ENCODE data around the gene XYLT1.

The XYLT1 gene

DNA sequence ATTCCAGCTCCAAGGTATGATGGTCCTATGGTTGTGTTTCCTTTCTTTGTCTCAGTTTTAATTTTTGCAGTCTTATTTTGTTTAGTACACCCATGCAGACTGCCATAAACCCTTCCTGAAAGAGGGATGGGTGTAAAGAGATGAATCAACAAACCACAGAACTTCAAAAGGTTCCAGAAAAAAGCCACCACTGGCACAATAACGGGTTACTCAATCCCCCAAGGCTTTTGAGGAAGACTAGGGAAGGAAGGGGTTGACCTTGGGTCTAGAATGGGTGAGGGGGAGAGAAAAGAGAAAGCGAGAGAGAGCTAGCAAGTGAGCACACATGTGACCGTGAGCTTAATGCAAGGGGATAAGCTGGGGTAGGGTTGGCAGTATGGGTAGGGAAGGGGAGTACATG lies 168.1 kb downstream of the XYLT1 start:
- no peak for DNase-seq

DNA sequence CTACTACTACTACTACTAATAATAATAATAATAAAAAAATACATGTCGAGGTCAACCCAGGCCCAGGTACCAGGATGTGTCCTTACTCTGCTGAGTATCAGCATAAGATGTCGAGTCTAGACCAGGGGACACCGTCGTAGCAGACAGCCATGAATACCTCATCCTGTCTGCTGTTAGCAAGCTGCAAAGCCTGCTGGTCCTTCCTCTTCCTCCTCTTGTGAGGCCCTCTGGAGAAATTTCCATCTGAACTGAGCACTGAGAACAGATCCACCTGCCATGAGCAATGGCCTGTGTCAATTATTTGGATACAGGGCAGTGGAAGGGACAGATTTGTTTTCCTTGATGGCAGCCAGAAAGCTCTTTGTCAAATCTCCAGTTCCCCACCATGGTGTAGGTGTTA lies 168.5 kb downstream of the XYLT1 start:
- DNase-seq, result no peak

DNA sequence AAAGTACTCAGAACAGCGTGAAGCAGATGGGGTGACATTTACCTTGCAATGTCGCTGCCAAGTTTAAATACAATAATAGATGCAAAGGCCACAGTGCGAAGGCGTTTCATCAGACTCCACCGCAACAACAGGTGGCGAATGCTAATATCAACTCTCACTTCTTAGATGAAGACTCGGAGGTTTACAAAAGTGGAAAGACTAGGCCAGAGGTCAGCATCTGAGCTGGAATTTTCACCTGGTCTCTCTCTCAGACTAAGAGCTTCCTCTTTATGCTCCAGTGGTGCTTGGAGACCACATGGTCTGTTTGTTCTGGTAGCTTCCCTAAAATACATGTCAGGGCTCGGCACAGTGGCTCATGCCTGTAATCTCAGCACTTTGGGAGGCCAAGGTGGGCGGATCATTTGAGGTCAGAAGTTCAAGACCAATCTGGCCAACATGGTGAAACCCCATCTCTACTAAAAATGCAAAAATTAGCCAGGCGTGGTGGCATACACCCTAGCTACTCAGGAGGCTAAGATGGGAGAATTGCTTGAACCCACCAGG lies 169.1 kb downstream of the XYLT1 start:
- no peak for DNase-seq

DNA sequence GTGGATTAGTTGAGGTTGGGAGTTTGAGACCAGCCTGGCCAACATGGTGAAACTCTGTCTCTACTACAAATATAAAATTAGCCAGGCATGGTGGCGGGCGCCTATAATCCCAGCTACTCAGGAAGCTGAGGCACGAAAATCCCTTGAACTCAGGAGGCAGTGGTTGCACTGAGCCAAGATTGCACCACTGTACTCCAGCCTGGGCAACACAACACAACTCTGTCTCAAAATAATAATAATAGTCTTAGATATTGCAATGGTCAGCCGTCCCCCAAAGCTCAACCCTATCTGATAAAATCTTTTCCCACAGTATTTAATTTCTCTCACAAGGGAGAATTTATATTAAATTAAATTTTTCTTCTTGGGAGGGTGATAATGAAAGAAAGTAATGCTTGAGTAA lies 169.6 kb downstream of the XYLT1 start:
- no peak for DNase-seq

DNA sequence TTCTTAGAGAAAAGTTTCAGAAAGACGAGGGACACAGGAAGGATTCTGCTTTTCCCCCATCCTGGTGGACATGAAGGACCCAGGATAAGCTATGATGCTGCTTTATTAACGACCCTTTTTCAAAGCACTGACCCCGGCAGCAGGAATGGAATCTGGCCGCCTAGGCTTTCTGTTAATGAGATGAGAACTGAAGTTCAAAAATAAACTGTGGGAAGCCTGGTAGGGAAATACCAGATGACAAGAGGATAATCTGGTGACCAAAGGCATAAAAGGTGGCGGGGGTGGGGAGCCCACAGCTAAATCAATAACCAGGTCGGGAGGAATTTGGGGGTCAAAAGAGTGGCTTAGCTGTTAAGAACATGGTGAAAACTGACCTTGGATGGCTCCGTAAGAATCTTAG lies 171.0 kb downstream of the XYLT1 start:
- no peak for DNase-seq

DNA sequence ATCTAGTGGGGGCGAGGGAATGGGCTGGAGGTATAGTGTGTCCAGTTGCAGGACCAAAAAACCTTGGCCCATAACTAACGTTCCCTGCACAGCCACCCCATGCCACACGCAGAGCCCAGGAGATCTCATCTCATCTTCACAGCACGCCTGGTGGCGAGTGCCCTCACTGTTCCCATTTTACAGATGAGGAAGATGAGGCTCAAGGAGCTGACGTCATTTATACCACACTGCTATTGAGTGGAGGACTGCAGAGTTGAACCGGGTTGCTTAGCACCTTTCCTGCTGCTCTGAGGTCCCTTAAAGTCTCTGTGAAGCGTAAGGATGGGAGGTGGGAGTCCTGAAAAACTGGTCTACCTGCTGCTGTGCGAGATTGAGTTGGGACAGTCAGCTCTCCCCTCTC lies 172.5 kb downstream of the XYLT1 start:
- no peak for DNase-seq

DNA sequence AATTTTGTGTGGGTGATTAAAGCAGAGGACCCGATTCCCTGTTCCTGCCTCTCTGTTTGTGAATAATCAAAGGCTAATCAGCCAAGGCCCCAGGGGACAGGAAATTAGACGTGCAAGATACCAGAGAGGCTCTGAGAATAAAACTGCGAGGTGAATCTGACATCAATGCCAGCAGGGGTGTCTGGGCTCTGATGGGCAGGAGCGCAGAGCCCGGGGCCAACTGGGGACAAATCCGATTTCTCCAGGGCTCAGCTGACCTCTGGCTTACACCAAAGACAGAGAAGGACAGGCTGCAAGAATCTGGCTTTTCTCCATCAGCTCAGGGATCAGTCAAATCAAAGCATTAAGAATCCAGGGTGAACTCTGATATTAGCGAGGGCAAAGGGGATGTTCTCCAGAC lies 174.3 kb downstream of the XYLT1 start:
- DNase-seq, result no peak

DNA sequence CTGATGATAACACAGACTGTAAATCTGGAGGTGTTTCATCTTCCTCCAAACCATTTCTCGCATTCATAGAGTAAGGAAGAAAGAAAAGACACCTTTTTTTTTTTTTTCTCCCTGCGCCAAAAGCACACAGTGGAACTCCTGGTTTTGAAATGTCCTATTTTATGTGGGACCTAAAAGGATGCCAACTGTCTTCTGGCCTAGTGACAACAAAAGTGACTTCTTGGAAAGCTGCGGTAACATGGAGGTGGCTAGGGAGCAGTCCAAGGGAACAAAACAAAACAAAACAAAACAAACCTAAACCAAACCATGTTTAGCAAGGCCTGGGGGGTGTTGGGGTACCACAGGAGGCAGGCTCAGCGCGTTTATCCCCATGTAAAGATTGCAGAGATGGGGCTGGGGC lies 174.8 kb downstream of the XYLT1 start:
- no peak for DNase-seq

DNA sequence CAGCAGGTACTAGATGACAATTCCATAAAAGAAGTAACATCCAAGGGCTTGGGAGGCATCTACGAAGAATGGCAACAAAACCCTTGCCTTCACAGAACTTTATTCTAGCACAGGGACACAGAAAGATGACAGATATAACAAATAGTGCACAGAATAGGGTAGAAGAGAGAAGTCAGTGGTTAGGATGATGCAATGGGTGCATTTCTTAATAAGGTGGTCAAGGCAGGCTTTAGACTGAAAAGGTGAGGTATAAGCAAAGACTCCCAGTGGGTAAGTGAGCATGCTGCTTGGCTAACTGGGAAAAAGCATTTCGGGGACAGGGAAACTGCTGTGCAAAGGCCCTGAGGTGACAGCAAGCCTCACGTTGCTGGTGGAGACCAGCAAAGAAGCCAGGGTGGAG lies 175.9 kb downstream of the XYLT1 start:
- no peak for DNase-seq

DNA sequence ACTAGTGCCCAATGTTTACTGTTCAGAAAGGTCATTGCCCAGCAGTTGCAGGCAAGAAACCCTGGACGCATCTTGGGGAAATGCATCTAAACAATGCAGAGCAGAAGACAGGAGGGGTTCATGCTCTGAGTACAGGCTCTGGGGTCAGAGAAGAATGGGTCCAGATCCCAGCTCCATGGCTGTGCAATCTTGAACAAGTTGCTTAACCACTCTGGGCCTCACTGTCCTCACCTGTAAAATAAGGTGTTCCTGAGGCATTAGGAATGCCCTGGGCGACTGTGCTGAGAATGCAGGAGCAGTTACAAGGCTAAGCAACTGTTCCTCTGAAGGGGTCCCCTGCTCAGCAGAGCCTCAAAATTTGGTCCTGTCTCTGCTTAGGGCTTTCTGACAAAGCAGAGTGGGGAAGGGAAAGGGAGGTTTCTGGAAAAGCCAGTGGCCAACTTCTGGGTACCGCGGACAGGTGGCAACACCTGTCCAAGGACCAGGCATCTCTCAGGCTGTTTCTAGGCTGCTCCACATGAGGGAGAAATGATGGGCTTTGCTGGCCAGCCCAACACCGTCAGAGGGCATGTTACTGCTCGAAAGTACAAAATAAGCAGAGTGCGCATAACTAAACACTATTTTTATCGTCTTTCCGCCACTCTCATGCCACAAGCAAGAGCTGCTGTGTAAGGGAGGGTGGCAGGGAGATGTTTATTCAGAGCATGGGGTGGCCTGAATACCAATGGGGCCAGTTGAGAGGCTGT lies 176.8 kb downstream of the XYLT1 start:
- no peak for DNase-seq

DNA sequence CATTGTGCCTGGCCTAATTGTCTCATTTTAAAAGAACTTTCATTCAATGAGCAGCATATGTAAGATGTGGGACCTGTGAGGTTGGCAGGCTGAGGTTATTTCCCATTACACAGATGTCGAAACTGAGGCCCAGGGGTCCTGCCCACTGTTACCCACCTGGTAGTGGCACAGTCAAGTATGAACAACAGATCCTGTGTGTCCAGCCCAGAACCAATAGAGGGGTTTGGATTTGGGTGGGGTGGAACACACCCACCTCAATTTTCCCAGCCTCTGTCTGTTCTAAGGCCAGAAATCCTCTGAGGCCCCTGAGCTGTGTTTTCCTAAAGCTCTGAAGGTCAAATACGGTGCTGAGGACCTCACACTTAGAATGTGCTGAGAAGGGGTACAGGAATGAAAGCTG lies 179.5 kb downstream of the XYLT1 start:
- no peak for DNase-seq

DNA sequence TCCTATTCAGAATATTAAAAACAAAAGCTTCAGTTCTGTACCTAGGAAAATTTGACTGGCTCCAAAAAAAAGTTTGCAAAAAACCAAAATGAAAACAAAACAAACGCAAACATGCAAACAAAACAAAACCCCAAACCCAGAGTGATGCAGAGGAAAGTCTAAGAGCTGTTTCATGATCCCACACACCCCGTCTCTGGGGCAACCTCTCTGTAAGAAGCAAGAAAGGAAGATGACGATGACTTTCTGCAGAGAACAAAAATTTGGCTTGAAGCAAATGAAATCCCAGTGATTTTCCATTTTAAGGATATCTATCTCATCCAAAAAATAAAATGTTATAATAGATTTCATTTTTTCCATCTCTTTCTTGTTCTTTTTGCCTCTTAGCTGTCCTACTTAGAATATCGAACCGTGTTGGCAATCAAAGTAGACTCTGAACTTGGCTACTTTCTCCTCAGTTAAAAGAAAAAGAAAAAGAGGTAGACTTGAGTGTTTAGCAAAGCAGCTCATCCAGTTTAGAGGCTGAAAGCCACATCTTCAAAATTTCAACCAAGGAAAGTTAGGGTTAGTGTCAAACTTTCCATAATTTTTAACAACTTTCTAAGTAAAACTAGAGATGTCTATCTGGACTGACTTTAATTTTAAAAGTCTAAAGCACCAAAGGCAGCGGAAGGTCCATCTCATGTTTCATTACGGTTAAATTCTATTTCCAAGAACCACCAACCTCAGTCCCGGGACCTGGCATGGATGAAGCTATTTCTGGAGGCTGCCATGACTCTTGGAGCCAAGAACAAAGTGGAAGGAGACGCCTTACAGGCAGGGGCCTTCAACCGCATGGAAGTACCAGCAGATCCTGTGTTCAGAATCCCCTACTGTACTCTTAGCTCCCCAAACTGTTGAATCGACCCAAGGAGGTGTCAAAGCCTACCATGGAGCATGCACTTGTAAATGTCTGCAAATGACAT lies 180.8 kb downstream of the XYLT1 start:
- DNase-seq, result peak; percentile 82

DNA sequence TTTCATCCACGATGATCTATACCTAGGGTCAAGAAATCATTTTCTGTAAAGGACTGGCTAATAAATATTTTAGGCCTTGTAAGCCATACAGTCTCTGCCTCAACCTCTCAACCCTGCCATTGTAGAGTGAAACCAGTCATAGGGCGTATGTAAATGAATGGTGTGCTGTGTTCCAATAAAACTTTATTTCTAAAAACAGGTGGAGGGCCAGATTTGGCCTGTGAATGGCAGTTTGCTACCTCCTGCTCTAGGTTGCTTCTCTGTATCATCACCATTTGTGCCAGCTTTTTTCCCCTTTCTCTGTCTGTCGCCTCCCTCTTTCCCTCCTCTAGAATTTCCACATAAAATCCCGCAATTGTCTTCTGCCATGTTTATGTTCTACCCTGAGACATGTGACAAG lies 181.7 kb downstream of the XYLT1 start:
- DNase-seq, result no peak

DNA sequence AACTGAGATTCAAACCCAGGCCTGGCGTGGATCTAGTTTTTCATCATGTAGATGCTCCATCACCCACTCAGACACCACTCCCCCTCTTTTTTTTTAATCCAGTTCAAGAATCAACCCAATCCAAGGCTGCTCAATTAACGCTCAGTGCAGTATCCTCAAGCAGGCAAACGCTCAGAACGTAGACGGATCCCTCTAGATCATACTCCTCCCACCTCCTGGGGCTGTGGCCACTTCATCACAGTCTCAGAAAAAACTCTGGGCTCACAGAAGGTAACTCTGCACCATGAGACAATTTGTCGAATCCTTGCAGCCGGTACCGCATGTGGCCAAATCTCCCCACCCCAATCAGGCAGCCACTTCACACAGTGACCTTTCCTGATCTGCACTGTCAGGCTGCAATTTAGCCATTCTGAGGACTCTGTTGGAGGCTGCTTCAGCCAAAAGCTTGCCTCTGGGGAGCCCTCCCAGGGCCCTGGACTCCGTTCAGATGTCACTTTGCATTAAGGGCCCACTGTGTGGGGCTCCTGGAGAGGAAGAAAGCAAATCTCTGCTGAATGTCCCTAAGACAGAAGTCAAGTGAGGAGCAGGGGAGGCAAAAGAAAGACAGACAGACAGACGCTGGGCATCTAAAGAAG lies 183.5 kb downstream of the XYLT1 start:
- no peak for DNase-seq

DNA sequence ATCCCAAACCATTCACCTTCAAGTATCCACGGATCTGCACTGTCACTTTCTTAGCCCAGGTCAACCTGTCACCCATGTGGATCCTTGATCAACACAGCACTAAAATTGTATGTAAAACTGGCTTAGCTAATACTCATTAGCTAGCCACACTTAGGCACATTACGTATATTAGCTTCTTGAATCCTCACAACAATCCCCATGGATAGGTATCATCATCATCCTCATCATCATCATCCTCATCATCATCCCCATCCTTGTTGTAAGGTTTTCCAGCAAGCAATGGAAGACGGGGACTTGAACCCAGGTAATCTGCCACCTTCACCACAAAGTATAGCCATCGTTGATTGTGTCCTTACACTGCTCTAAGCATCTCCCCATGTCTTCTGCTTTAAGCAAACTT lies 184.3 kb downstream of the XYLT1 start:
- no peak for DNase-seq

DNA sequence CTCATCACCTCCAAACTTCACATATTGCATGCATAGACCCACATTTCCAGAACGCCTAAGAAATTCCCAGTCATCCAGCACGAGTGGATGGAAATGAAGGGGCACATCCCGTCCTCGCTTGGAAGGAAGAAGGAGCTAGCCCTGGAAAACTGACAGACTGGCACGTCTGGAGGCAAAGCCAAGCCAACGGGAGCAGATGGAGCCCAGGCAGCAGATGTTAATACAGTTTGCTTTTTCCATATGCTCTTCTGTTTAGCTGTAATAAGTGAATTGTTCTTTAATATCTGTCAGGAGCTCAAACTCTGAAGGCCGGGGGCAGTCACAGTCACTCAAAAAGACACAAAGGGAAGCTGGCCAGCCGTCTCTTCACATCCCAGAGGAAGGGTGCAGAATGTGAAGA lies 187.7 kb downstream of the XYLT1 start:
- DNase-seq, result peak; percentile 73

DNA sequence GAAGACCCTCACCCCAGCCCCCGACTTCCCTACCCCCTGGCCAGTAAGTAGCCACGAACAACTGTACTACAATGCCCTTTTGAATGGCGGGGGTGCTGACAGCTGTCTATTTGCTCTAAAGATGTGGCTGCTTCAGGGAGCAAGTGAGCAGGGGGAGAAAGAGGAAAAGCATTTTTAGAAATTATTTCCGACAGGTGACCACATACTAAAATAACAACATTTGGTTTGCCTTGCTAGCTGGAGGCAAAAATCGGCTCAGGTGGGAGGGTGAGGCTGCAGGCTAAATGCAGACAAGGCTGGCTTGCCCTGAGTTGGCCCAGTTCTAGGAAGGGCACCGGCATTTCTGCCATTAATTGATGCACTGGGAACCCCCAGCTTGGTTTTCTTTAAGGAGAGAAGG lies 188.5 kb downstream of the XYLT1 start:
- DNase-seq, result no peak

DNA sequence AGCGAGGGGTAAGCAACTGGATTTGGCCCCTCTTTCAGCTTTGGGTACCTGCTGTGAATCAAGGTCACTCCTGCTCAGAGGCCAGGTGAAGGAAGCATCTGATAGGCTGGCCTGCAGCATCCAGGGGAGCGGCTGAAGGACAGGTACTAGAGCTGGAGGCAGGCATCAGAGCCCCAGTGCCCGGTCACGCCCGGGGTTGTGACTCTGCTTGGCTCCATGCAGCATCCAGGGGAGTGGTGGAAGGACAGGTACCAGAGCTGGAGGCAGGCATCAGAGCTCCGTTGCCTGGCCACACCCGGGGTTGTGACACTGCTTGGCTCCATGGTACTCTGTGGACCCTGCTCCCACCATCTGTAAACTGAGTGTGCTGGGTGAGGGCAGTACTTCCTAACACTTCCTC lies 189.7 kb downstream of the XYLT1 start:
- DNase-seq, result no peak

DNA sequence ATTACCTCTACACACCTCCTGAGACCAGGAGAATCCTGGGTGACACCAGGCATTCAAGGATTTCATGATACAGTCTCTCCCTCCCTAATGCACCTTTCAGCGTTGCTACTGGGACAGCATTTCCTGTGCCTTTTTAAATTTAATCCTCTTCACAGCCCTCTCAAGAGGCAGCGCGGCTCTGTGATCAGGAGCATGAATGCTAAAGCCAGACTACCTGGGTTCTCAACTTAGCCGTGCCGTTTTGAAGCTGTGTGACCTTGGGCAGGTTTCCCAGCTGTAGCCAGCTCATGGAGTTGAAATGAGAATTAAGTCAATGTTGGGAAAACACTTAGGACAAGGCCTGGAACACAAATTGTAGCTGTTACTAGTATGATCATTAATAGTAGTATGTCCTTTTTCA lies 191.8 kb downstream of the XYLT1 start:
- no peak for DNase-seq

DNA sequence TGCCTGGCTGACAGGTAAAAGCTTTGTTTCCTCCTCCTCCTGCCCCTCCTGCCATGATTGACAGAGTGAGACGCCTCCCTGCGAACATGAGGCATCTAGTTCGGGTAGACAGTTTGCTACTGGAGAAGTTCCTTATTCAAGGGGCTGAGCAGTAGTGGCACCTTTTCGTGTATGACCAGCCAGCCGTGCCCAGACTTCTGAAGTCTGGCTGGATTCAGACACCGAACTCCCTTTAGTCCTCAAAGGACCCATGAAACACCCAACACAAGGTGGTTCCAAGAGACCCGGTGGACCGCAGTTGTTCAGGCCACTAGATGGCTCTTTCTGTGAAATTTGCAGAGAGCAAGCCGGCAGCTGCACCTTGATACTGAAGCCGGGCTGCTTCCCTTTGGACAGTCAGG lies 192.8 kb downstream of the XYLT1 start:
- DNase-seq, result no peak

DNA sequence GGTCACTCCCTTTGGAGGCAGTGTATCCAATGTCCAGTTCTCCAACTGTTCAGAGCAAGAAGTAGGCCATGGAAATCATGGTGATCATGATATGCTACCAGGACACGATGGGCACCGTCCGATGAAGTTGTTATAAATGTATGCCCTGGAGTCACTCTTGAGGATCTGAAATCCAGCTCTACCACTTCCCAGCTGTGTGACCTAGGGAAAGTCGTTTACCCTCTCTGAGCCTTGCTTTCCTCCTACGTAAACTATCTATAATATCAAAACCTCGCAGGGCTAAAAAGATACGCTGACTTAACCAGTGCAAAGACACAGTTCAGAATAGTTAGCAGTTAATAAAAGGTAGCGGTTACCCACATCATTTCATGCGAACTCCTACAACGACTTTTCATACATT lies 194.2 kb downstream of the XYLT1 start:
- DNase-seq, result no peak

DNA sequence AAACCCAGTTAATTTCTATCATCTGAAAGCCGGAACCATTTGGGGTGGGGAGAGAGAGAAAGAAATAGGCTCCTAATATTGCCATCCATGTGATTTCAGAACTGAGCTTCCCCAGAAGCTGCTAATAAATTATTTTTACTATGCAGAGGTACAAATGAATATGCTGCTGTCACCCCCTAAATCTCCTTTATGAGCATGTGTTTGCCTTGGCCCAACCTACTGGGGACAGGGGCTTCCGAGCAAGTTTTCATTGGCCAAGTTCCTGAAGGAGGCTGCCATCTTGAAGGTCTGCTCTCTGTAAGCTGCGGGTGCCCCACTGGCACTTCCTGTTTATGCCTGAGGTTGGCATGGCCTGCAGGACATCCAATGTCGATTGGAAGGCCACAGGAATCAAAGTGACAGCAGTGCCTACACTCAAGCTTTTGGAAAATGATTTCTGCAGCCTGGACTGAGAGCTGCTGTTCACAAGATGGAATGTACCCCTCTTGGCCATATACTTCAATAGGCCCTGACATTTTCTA lies 194.7 kb downstream of the XYLT1 start:
- DNase-seq, result no peak

All from femur (tissue), 1 donor.